ENCODE data around the gene TRPV6.

The TRPV6 gene

DNA sequence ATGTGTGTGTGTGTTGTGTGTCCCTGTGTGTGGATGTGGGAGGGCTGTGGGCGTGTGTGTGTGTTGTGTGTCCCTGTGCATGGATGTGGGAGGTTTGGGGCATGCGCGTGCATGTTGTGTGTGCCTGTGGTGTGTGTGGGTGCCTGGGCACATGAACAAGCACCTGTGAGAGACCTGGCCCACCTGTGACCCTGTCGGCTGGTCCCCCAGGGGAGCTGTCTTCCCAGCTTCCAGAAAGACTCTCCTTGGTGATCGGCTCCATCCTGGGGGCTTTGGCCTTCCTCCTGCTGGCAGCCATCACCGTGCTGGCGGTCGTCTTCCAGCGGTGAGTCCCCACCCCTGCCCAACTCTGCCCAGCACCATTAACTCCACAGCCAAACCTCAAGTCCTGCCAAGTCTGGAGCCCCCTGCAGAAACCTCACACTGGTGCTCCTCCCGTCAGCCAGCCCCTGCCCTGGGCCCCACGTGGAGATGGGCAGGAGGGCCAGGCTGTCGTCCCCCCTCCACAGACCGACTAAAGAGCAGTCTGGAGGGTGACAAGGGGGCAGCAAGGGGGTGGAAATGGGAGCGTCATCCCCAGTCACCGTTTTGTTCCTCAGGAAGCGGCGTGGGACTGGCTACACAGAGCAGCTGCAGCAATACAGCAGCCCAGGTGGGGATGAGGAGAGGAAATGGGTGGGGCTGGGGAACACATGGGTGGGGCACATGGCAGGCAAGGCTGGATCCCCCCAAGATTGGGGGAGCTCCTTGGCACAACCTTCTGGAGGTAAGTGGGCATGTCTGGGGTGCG lies 18.0 kb downstream of the TRPV6 start:
- no peak for DNase-seq

DNA sequence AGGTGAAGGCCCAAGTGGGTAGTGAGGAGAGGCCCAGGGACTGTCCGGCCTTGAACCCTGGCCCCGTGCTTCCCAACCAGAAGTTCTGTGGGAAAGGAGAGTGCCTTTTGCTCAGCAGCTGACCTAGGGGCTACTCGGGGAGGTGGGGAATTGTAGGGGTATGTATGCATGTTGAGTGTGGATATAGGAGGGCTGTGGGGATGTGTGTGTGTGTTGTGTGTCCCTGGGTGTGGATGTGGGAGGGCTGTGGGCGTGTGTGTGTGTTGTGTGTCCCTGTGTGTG lies 18.5 kb downstream of the TRPV6 start:
- DNase-seq: no peak

DNA sequence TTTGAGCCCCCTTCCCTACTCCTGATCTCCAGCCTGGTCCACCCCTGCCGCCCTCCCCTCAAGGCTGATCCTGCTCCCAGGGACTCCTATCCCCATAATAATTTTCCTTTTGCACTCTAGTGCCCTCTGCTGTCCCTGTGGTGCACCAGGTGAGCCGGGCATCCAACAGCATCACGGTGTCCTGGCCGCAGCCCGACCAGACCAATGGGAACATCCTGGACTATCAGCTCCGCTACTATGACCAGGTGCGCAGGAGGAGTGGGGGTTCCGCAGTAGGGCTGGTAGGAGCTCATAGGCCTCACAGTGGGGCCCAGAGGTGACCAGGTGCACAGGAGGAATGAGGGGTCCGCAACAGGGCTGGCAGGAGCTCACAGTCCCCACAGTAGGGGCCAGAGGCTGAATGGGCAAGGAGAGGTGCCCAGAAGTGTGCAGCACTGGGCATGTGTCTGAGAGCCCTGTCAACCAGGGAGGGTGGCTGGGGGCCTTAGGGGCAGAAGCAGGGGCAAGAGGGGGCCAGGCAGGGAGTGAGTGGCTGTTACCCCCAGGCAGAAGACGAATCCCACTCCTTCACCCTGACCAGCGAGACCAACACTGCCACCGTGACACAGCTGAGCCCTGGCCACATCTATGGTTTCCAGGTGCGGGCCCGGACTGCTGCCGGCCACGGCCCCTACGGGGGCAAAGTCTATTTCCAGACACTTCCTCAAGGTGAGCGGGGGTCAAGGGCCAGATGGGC lies 19.0 kb downstream of the TRPV6 start:
- DNase-seq: no peak

DNA sequence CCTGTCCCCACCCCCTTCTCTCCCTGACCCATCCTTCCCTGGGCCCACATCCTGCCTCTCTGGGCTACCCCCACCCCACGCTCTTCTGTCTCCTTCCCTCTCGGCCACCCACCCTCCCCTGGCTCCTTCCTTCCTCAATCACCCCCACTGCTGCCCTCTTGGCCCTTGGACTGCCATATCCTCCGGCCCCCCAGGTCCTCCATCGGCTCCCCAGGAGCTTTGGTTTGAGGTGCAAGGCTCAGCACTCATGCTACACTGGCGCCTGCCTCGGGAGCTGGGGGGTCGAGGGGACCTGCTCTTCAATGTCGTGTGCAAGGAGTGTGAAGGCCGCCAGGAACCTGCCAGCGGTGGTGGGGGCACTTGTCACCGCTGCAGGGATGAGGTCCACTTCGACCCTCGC lies 19.8 kb downstream of the TRPV6 start:
- no peak for DNase-seq

DNA sequence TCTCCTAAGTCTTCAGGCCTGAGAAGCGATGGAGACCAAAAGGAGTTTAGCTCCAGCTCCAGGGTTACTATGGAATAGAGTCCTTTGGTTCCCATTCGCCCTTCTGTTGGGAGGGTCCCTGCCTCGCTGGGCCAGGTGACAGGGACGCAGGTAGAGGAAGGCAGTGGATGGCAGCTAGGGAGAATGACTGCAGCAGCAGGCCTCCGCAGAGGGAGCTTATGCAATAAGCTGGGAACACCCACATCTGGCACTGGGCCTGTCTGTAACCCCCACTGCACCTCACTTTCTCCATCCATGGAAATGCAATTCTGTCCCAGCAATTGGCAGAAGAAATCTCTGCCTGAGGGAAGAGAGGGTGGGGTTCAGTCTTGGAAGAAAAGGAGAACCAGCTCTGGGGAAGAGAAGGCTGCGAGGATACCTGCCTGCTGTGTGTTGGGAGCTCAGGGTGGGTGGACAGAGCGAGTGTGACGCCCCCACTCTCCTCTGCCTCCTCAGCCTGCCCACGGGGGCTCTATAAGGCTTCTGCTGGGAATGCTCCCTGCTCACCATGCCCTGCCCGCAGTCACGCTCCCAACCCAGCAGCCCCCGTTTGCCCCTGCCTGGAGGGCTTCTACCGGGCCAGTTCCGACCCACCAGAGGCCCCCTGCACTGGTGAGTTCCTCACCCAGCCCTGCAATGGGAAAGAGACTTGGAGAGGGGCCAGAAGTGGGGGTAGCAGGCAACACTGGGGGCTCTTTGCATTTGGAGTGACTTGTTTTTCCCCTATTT lies 20.4 kb downstream of the TRPV6 start:
- no peak for DNase-seq

DNA sequence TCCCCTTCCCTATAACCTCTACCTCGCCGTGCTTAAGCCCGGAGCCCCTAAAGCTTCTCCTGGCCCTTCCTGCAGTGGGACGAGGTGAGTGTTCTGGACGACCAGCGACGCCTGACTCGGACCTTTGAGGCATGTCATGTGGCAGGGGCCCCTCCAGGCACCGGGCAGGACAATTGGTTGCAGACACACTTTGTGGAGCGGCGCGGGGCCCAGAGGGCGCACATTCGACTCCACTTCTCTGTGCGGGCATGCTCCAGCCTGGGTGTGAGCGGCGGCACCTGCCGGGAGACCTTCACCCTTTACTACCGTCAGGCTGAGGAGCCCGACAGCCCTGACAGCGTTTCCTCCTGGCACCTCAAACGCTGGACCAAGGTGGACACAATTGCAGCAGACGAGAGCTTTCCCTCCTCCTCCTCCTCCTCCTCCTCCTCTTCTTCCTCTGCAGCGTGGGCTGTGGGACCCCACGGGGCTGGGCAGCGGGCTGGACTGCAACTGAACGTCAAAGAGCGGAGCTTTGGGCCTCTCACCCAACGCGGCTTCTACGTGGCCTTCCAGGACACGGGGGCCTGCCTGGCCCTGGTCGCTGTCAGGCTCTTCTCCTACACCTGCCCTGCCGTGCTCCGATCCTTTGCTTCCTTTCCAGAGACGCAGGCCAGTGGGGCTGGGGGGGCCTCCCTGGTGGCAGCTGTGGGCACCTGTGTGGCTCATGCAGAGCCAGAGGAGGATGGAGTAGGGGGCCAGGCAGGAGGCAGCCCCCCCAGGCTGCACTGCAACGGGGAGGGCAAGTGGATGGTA lies 21.5 kb downstream of the TRPV6 start:
- DNase-seq: no peak

DNA sequence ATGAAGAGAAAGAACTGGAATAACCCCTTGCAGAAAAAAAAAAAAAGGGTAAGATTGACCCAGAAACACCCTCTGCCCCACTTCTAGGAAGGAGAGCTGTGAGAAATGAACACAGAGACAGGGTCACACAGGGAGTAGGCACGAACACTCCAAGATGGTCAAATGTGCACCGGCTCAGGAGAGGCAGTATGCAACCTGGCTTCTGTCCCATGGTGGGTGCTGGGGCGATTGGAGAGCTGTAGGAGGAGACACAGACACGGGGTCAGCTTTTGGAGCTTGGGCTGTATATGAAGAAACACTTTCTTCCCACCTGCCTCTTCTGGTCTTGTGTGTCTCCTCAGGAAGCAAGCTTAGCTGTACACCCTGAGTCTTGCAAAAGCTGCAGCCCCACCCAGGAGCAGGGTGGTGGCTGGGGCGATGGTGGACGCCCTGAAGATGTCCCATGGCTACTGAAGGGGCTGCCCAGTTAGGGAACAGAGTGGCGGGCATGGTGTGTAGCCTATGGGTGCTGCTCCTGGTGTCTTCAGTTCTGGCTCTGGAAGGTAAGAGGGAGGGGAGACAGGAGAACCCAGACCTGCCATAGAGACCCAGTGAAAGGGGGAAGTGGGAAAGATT lies 22.7 kb downstream of the TRPV6 start:
- DNase-seq: no peak

DNA sequence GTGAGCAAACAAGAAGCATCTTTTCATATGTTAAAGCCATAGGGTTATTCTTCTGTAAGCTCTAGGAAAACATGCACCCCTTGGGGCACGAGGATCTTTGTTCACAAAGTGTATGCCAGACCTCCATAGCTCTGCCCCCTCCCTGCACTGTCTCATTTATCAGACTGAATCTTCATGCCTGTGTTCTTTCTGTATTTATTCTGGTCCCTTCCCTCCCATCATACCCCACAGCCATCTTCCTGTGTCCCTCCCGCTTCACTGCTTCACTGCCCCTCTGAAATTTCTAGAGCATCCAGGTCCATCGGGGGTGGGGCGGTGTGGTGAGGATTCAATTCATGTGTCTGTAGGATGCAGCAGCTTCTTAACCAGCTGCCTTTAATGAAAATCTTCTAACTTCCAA lies 23.2 kb downstream of the TRPV6 start:
- no peak for DNase-seq

DNA sequence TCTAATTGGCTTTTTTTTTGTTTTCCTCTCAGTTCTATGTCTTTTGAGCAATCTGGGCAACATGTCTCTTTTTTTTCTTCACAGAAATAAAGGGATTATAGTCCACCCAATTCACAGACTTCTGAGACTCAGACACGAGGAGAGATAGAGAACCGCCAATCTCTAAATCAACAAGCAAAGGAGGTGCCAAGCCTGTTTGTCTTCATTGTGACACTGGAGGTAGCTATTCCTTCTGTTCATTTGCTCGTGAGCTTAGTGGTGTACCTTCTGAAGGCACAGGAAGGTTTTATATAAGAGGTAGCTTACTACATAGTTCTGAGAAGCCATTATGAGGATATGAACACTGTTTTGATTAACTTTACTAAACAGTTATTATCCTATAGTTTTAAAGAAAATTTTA lies 24.6 kb downstream of the TRPV6 start:
- DNase-seq: no peak

DNA sequence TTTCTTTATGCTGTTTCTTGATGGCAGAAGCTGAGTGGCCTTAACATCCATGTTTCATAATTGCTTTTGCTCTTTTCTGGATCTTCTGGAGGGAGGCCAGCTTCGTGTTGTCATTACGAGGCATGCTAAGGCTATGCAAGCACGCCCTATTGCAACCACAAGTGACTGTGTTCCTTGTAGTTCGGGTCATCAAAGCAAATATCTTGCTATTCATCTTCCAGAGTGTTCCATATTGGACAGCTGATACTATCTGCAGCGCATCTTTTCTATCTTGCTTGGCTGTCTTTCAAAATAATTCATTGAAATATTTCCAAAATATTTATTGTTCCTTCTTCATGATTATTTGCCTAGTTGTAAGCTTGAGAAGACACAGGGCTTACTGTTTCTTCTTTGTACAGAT lies 25.7 kb downstream of the TRPV6 start:
- DNase-seq: peak; percentile 4

DNA sequence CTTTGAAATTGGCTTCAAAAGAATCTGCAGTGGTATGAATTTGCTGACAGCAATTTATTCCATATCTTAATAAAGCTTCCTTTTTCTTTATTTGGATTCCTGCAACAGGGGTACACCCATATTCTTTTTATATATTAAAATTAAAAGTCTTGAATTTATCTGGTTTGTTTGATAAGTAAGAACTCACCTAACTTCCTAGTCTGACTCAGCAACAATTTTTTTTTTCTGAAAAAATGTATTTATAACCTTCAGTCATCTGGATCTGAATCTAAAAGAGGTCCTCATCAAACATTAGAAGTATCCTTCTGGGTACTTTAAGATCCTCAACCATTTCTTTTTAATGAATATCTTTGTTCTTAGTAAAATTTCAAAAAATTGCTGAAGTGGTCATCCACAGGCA lies 26.1 kb downstream of the TRPV6 start:
- DNase-seq: no peak

DNA sequence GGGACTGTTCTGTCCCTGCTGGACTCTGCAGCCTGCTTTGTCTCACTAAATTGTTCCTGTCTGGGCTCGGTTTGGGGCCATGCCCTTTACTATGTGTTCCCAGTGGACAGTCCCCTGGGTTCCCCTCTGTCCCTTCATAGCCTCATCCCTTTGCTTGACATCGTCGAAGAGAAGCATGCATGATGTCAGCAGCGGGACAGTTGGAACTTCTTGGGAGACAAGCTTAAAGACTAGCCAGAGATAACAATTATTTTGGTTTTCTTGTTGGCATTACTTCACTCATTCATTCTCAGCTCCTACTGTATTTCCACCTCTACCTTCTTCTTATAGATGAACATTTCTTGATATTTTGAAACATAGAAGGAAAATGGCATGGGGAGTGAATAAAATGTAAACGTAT lies 27.9 kb downstream of the TRPV6 start:
- no peak for DNase-seq

DNA sequence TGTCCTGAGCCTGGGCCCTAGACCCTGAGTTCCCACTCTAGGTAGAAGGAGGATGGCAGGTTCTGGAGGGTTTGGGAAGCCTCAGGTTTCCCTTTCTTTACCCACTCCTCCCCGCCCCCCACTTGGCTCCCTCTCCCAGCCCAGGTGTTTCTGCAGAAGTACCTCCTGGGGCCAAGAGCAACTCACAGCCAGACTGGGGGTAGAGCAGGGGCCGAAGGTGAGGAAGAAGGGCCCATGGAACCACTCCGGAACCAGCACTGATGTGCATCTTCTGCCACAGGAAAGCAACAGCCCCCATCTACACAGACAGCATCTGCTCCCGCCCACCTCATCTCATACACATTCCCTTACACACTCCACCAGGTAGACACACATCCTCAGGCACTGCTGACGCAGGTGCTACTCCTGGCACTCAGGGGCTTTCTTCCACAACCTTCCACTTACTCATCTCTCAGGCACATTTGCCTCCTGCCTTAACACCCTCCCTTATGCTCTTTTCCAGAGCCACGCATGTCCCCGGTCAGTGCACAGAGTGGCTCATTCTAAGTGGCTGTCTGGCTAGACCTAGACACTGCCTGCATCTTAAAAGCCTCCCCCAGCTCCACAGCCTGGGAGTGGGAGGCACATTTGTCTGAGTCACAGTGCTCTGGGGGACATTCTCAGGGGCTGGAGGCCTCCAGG lies 28.8 kb downstream of the TRPV6 start:
- DNase-seq: no peak

DNA sequence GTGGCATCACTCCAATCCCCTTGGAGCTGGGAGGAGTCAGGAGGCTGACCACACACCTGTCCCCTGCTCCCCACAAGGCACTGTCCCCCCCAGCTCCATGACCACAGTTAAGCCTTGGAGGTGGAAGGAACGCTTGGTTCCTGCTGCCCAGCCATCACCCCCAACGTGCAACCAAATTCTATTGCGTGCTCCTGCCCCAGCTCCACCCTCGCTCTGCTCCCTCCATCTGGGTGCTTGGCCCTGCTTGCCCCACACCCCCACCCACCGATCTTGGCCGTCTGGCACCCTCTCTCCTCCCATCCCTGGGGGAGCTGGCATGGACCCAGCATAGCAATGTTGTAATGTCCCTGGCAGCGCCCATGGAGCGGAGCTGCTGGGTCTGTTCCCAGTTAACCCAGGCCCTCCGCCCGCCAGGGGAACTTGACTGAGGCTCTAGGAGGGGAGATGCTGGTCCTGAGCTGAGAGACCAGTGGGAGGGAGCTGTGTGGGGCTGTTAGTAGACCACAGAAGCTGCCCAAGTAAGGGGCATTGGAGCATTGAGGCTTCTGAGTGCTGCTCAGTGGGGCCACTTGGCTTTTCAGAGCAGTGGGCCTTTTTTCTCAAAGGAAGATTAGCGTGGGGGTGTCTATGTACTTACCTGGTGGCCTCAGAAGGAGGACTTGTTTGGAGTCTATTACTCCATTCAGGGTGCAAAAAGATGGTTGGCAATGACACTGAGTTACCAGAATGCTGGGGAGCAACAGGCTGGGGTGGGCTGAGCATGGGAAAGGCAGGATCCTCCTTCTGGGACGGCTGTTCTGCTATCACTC lies 29.6 kb downstream of the TRPV6 start:
- no peak for DNase-seq

DNA sequence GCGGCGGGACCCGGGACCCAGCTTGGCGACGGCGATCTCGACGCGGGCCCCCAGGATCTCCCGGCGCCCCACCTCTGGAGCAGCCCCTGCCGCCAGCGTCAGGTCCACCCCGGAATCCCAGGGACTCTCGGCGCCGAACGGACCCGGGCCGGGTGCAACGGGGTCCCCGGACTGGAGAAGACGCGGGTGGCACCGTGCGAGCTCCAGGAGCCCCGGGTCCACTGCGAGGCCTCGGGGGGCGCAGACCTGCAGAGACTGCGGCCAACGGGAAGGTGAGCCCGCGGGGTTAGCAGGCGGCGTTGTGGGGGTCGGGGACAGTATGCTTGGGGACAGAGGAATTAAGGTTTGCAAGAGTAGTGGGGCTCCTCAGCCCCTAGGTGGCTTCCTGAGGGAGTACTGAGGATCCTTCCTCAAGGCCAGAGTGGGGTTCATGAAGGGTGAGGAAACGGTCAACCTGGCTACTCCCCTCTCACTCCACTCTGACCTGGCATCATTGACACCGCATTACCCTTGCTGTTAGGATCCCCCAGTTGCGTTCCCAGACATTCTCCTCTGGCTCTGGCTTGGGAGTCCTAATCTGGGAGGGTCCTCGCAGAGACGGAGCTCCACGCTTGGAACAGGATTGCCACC lies 30.3 kb downstream of the TRPV6 start:
- DNase-seq: no peak

DNA sequence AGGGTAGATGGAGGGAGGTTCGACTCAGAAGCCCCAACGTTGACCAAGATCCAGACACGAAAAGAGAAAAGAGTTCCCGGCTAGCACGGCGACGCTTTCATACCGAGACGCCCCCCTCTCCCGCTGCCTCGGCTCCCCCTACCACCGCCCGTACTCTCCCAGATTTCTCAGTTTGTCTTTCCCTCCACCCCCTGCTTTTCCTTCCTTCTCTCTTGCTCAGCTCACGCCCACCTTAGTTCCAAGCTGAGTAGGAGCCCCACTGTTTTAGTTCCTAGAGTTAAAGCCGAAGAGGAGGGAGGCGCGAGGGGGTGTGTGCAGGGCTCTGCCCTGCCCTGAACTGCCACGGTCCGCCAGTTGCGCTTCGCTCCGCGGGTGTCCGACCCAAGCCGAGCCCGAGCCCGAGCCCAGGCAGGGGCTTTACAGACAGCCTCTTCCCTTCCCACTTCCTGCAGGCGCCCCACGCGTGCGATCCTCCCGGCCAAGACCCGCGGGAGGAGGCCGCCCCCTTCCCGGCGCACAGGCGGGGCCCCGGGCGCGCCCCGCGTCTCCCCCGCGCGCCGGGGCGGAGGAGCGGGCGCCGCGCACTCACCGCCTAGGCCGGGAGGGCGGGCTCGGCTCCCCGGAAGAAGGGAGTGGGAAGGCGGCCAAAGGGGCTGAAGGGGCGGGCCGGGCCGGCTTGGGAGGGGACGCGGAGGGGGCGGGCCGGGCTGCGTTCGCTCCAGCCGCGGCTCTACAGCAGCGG lies 31.0 kb downstream of the TRPV6 start, which contains the start of gene EPHB6:
EPHB6 (plus strand) TSS at position 705 of the 742 bp plus-strand sequence. CDS start 8,152 bp downstream, outside the sequence.
- peak; percentile 65 for DNase-seq

DNA sequence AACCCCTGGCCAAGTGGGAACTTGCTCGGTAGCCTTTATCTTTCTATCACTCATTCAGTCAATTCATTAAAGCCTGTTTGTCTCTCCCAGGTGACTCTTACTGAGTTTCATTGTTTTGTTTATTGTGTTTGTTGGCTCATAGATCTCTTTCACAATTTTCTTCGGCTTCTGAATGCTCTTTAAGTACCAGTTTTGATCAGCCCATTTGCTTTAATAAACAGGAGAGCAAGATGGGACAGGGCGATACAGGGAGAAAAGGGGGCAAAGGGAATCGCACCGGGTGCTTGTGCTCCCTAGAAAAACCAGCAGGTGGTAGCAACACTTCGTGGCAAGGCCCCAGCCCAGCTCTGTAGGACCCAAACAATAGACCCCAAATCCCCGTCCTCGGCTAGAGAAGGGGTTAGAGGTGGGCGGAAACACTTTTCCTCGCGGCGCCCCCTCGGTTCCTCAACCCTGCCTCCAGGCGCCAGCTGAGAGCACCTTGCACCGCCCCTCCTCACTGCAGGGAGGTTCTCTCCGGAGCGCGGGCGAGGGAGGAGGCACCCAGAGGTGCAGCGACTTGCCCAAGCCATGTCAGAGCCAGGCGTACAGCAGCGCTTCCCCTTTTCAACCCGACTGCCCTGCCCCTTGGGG lies 31.7 kb downstream of the TRPV6 start:
- peak; percentile 82 for DNase-seq

DNA sequence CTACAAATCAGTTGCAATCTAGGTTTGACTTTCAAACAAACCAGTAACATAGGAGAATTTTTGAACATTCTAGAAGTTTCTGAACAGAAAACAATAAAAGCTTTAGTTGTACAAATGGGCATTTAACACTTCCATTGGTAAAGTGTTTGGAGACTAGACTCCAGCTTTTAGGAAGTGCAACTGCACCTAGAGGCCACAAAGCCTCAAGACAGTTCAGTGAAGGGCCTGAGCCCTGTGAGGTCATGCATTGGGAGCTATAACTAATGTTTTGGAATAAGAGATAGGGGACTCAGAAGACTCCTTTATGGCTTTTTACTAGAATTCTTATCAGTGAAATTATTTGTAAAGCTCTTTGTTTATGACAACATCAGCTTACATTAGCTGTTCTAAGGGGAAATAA lies 33.6 kb downstream of the TRPV6 start:
- peak; percentile 23 for DNase-seq

DNA sequence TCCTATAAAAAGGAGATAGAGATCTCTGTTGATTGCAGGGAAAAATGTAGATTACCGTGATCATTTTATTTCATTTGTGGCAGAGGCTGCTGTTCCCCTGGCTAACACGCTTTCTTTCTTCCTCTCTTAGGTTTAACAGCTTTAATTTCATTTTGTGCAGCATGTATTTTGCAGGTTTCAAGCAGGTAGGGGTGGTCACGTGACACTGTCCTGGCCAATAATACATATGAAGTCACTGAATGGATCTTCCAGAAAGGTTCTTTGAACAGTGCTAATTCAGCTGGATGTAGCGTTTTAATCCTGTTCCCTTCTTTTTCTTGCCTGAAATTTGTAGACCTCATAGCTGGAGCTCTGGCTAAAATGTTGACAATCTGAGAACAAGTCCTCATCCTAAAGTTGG lies 34.3 kb downstream of the TRPV6 start:
- DNase-seq: no peak

Data from inflammatory macrophage treated with lipopolysaccharide for 4 hours (primary cell).